H1 (cell line): Measurements from ENCODE around the gene RRP9. TPM values are rescaled to one million over a fixed set of nuclear protein-coding genes. Genes with fewer than 3 reads are reported as not detected.

Source experiments
- BCL11A ChIP-seq, 2 experiments: IDR thresholded peaks; one replicate each; pipeline ENCODE4 v1.6.1; 2011; ENCODE audit warnings: low read depth in 2 of 2, low read length in 2 of 2, mild to moderate bottlenecking in 2 of 2
- GABPA ChIP-seq: IDR thresholded peaks from 2 replicates; pipeline ENCODE4 v1.6.1; 2011; ENCODE audit warnings: mild to moderate bottlenecking, low read length, moderate library complexity, borderline replicate concordance; ENCODE audit not compliant: insufficient read depth
- KDM4A ChIP-seq: IDR thresholded peaks from one replicate; pipeline ENCODE4 v1.7.1; 2012; ENCODE audit warnings: low read depth, mild to moderate bottlenecking, moderate library complexity, low read length, inconsistent platforms; ENCODE audit not compliant: severe bottlenecking
- KDM5A ChIP-seq: fragments of 200-600 bp; IDR thresholded peaks from 2 replicates; pipeline ENCODE4 v1.7.1; 2012; ENCODE audit warnings: mild to moderate bottlenecking, low read length, inconsistent platforms, mixed read lengths
- SUZ12 ChIP-seq: fragments of 200-600 bp; sonication (generic); IDR thresholded peaks from 2 replicates; pipeline ENCODE4 v1.6.1; 2012; ENCODE audit warnings: mild to moderate bottlenecking, inconsistent platforms, low read length, moderate library complexity, mixed read lengths
- TCF12 ChIP-seq: IDR thresholded peaks from 2 replicates; pipeline ENCODE4 v1.6.1; 2011; ENCODE audit warnings: low read depth, mild to moderate bottlenecking, low read length
- polyA plus RNA-seq, 7 experiments: library from polyadenylated mRNA; depleted of rRNA in 3 of 7; stranded (reverse) in 5 of 7; unstranded in 2 of 7; fragments of >200 nt in 5 of 7; fragments of 200-250 nt in 2 of 7; gene quantifications; 1 replicate in 5 of 7; 2 replicates in 1 of 7; 4 replicates in 1 of 7; pipeline versions ENCODE4 v1.2.1 to v1.2.3, GENCODE V29; 2011 to 2013; ENCODE audit warnings: missing spikeins in 2 of 7, mixed read lengths in 2 of 7
- total RNA-seq: library from RNA; stranded (reverse); fragmentation: NEBNext Ultra II Directional; extraction: Animal tissue kit (Norgen Biotek cat#: 25700); gene quantifications from 2 replicates; pipeline ENCODE4 v1.2.1, GENCODE V29; 2021

RRP9 gene
- total and polyA plus RNA-seq, 2 of the 8 experiments (the other 6 are each of a cell fraction or from before 2014, with no cell fraction given) = 55.6 to 68.9 TPM

DNA sequence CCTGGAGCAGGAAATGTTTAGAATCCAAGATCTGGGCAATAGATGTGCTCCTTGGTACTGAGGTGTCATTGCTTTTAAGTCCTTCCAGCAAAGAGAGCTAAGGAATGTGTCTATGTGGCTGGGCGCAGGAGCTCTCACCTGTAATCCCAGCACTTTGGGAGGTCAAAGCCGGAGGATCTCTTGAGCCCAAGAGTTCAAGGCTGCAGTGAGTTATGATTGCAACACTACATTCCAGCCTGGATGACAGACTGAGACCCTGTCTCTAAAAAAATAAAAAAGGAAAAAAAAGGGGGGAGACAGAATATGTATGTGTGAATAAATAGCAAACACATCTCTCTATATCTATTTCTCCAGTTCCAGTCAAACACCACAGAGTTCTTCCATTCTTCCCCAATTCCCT is 9.2 kb upstream of the RRP9 start (continued):
- TF ChIP-seq BCL11A (IDR thresholded peaks at IDR 0.05; ENCODE audit: low read depth in 2 of 2, low read length in 2 of 2) = no peak
- TF ChIP-seq GABPA = no peak
- no peak for TF ChIP-seq SUZ12
- TF ChIP-seq KDM4A = no peak
- TF ChIP-seq KDM5A = no peak
- no peak for TF ChIP-seq TCF12
